BJ (cell line): ENCODE results near the gene DAGLB. TPM values are rescaled to one million over a fixed set of nuclear protein-coding genes. Genes with fewer than 3 reads are reported as not detected.

ENCODE experiments used
- CTCF ChIA-PET: fragments of 350-600 bp; formaldehyde crosslinking; extraction: SDS; loops from one replicate; lab custom pipeline; 2021; ENCODE audit warnings: antibody characterized with exemption, inconsistent platforms; lab: Yijun Ruan, JAX
- POLR2A ChIA-PET: fragments of 300-600 bp; sonication (Branson Sonifier 250); formaldehyde crosslinking; extraction: SDS; loops from one replicate; lab custom pipeline; 2021; ENCODE audit warnings: antibody characterized with exemption; lab: Charles Lee
- DNase-seq: peaks from one replicate; pipeline ENCODE4 v3.0.0-alpha.2; 2011; ENCODE audit warnings: low read depth
- H3K27me3 ChIP-seq: 2 replicates; pipeline ENCODE4 v1.6.0; 2011; ENCODE audit warnings: low read length; ENCODE audit not compliant: control insufficient read depth, insufficient read depth
- H3K36me3 ChIP-seq: 2 replicates; pipeline ENCODE4 v1.5.1; 2011; ENCODE audit warnings: low read length; ENCODE audit not compliant: control insufficient read depth, insufficient read depth
- H3K4me3 ChIP-seq: 2 replicates; pipeline ENCODE4 v1.5.1; 2011; ENCODE audit warnings: low read depth, mild to moderate bottlenecking, control low read depth, low read length
- CTCF ChIP-seq: IDR thresholded peaks from 2 replicates; pipeline ENCODE4 v1.5.1; 2011; ENCODE audit warnings: low read depth, mild to moderate bottlenecking, control low read depth, inconsistent platforms, low read length, moderate library complexity; ENCODE audit not compliant: insufficient read depth
- polyA plus RNA-seq: library from polyadenylated mRNA; depleted of rRNA; stranded (reverse); fragments of >200 nt; gene quantifications from 2 replicates; pipeline ENCODE4 v1.2.3, GENCODE V29; 2011; rRNA removed

The DAGLB gene
- polyA plus RNA-seq, 1 experiment, result 40.5 TPM

GRCh38 chr7:6365451-6365850 is 82.3 kb downstream of the DAGLB start:
- POLR2A ChIA-PET, result no interaction called here
- Histone ChIP-seq H3K36me3 (no peaks in the 10 kb centered on the region), H3K4me3 (no peak overlapping the region), H3K27me3 (no peaks in the 10 kb centered on the region)
- DNase-seq, result no peak
- no peak for TF ChIP-seq CTCF
- CTCF ChIA-PET, result interaction anchor here (0.8 kb wide), 1 partner anchor 96 kb away, joined by 3 read pairs; no protein-coding TSS in a partner anchor

GRCh38 chr7:6360841-6361240 is 86.9 kb downstream of the DAGLB start:
- Histone ChIP-seq H3K4me3 (no peak overlapping the region), H3K27me3 (no peaks in the 10 kb centered on the region), H3K36me3 (no peaks in the 10 kb centered on the region)
- CTCF ChIA-PET, result interaction anchor here (1.8 kb wide), 1 partner anchor 10 kb away, joined by 5 read pairs; no protein-coding TSS in a partner anchor
- POLR2A ChIA-PET, result no interaction called here
- no peak for DNase-seq
- no peak for TF ChIP-seq CTCF

- TF ChIP-seq CTCF, result no peak
- H3K36me3 ChIP-seq, result no peaks in the 10 kb centered on the region
- no peak for DNase-seq
- no peak overlapping the region for H3K4me3 ChIP-seq
- ChIA-PET CTCF (interaction anchor here (1.5 to 1.8 kb wide), 2 partner anchors 10 to 12 kb away, joined by 5 read pairs; no protein-coding TSS in a partner anchor), POLR2A (no interaction called here)
- H3K27me3 ChIP-seq, result no peaks in the 10 kb centered on the region
Measured at GRCh38 chr7:6359734-6360133, 88.0 kb downstream of the DAGLB start.

Other genes starting within 250 kb of the DAGLB start
- gene CYTH3, start 175.3 kb downstream of the DAGLB start, polyA plus RNA-seq, result 40.6 and 45.5 TPM in 2 replicates
- gene FAM220A, start 99.0 kb downstream of the DAGLB start, polyA plus RNA-seq, result 17.5 and 20.8 TPM in 2 replicates
- gene RAC1, start 73.4 kb downstream of the DAGLB start, polyA plus RNA-seq, result 381 and 427 TPM in 2 replicates
- 237 and 301 TPM in 2 replicates for gene KDELR2, start 36.2 kb upstream of the DAGLB start, polyA plus RNA-seq
- gene GRID2IP, start 103.5 kb upstream of the DAGLB start, polyA plus RNA-seq, result not detected in 2 replicates
- gene ZDHHC4, start 129.5 kb upstream of the DAGLB start, polyA plus RNA-seq, result 113 and 116 TPM in 2 replicates
- gene INTS15, start 142.1 kb upstream of the DAGLB start, polyA plus RNA-seq, result 16.0 and 22.6 TPM in 2 replicates
- gene ZNF853, start 167.7 kb upstream of the DAGLB start, polyA plus RNA-seq, result 1.6 and 2.0 TPM in 2 replicates
- 4.6 and 5.2 TPM in 2 replicates for gene ZNF316, start 189.4 kb upstream of the DAGLB start, polyA plus RNA-seq